HG02571 (cell line): ENCODE data around the gene TSPAN18.

ENCODE experiments used
- ATAC-seq: cut with Tn5 transposase; IDR thresholded peaks from one replicate; pipeline ENCODE4 v1.9.1; 2021; ENCODE audit warnings: mild to moderate bottlenecking, moderate library complexity; ENCODE audit not compliant: unreplicated experiment

Gene TSPAN18

GRCh38 chr11:44776551-44777208 lies 49.9 kb downstream of the TSPAN18 start:
- ATAC-seq, result no peak

- ATAC-seq, result no peak
Observed at GRCh38 chr11:44777209-44778194, 50.7 kb downstream of the TSPAN18 start.

GRCh38 chr11:44778195-44779100 lies 51.7 kb downstream of the TSPAN18 start:
- no peak for ATAC-seq

GRCh38 chr11:44779736-44780520 lies 53.2 kb downstream of the TSPAN18 start:
- no peak for ATAC-seq

DNA sequence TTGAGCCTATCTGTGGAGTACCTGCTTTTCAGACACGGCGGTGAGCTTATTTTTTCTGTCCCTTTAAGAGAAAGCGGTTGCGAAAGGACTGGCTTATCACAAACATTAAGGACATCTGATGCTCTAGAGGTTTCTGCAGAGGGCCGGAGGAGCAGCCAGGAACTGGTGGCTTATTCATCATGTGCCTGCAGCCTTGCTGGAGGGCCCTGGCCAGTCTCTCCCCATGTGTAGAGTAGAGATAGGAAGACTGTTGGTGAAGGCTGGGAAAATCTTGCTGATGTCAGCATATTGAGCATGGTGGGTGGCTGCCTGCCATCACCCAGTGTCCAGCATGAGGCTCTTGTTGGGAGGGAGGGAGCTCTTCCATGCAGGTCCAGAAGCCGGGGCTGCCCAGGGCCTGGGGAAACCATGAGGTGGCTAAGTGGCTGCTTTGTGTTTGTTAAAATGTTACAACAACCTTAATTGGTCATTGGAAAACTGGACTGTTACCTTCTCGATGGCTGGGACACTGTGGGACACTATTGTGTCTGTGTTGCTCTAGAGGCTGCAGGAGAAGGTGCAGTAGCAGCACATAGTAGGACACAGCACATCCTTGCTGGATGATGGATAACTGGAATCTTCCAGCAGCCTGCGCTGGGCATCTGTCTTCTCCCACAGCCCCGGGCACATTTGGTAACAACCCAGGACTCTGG lies 54.3 kb downstream of the TSPAN18 start:
- ATAC-seq, result no peak

- no peak for ATAC-seq
Observed at GRCh38 chr11:44781655-44782054, 54.9 kb downstream of the TSPAN18 start.

DNA sequence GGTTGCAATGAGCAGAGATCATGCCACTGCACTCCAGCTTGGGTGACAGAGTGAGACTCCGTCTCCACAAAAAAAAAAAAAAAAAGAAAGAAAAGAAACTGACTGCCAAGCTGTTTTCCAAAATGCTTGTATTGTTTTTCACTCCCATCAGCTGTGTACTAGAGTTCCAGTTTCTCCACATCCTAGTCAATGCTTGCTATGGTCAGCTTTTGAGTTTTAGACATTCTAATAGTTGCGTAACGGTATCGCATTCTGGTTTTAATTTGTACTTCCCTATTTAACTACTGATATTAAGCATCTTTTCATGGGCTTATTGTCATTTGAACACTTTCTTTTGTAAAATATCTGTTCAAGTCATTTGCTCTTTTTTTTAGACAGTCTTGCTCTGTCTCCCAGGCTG lies 55.7 kb downstream of the TSPAN18 start:
- ATAC-seq, result no peak

GRCh38 chr11:44784436-44784760 lies 57.6 kb downstream of the TSPAN18 start:
- ATAC-seq, result no peak

DNA sequence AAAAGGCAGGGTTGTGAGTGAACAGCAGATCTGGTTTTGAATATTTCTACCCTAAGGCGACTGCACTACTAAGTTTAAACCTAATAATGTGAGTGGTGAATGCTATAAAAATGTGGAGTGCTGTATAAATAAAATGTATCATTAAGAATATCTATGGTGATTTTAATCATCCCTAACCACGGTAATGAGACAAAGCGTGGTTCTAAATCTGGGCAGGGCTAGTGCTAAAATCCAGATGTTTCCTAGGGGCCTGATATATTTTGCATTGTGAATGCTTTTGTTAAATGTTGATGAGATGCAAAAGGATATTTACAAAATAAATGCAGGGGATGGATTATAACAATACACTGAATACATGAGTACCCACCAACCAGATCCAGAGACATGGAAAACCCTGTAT lies 58.1 kb downstream of the TSPAN18 start:
- no peak for ATAC-seq

GRCh38 chr11:44785856-44786607 lies 59.3 kb downstream of the TSPAN18 start:
- ATAC-seq, result no peak

- ATAC-seq, result no peak
Observed at GRCh38 chr11:44787070-44787469, 60.3 kb downstream of the TSPAN18 start.

DNA sequence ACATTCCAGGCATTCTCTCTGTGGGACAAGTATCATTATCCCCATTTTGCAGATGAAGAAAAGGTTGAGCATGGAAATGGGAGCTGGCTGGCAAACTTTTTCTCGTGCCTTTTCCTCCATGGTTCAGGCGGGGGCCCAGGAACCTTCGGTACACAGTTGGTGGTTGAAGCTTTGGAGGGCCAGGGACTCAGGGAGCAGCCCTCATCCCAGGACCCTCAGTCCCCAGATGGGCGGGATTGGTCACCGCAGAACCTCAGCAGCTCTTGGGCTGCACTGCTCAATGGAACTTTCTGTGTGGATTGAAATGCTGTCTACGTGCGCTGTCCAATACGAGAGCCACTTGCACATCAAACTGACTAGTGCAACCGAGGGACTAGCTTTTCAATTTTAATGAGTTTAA lies 61.2 kb downstream of the TSPAN18 start:
- ATAC-seq, result no peak

GRCh38 chr11:44788536-44789261 lies 61.9 kb downstream of the TSPAN18 start:
- no peak for ATAC-seq

DNA sequence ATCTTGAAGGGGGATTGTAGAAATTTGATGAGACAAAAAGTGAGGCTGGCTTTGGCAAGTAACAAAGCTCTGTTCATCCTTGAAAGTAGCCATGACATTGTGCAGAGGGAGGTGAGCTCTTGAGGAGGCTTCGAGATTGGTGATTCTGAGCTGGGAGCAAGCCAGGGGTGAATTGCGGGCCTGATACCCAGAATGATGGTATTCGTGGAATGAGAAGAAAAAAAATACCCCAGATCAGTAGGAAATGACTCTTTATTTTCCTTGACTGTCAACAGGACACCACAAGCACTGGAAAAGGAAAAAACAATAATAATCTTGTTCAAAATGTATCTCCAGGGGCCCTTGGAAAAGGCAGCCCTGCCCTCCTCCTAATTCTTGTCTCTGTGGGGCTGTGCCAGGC lies 62.7 kb downstream of the TSPAN18 start:
- ATAC-seq, result no peak

GRCh38 chr11:44790211-44790610 lies 63.4 kb downstream of the TSPAN18 start:
- no peak for ATAC-seq

- ATAC-seq, result no peak
Observed at GRCh38 chr11:44791316-44791925, 64.7 kb downstream of the TSPAN18 start.

- no peak for ATAC-seq
Observed at GRCh38 chr11:44792171-44792570, 65.4 kb downstream of the TSPAN18 start.
